Globus pallidus (tissue), 1 donor: ENCODE results near the gene FXYD6.
A peak's percentile ranks its signal among the peaks of the same experiment; 100 is the strongest.
"Not testable (repeated sequence)": the region's sequence is repeated elsewhere in the genome, so short reads cannot be mapped to it uniquely, and the experiment has no call there.

Experiments
- DNase-seq: peaks from one replicate; pipeline ENCODE4 v3.0.0-alpha.2; 2015; ENCODE audit warnings: low spot score

The FXYD6 gene

GRCh38 chr11:117816151-117816741 lies 60.2 kb downstream of the FXYD6 start:
- DNase-seq: no peak

- peak; percentile 51 for DNase-seq
These were observed 61.1 kb downstream of the FXYD6 start for GRCh38 chr11:117815262-117815803.

- no peak for DNase-seq
These were observed 61.6 kb downstream of the FXYD6 start for GRCh38 chr11:117814766-117815261.

GRCh38 chr11:117814204-117814765 lies 62.2 kb downstream of the FXYD6 start:
- no peak for DNase-seq

GRCh38 chr11:117810056-117810451 lies 66.4 kb downstream of the FXYD6 start:
- DNase-seq: not testable (repeated sequence)

- DNase-seq: peak; percentile 87
These were observed 67.0 kb downstream of the FXYD6 start for GRCh38 chr11:117809236-117810055.

GRCh38 chr11:117808784-117809183 lies 67.7 kb downstream of the FXYD6 start:
- DNase-seq: no peak

- DNase-seq: peak; percentile 73
These were observed 68.8 kb downstream of the FXYD6 start for GRCh38 chr11:117807482-117808327.

GRCh38 chr11:117806846-117807245 lies 69.6 kb downstream of the FXYD6 start:
- DNase-seq: no peak

- no peak for DNase-seq
These were observed 71.4 kb downstream of the FXYD6 start for GRCh38 chr11:117805045-117805444.

GRCh38 chr11:117803896-117804295 lies 72.6 kb downstream of the FXYD6 start:
- DNase-seq: no peak

GRCh38 chr11:117799634-117800033 lies 76.8 kb downstream of the FXYD6 start:
- no peak for DNase-seq

GRCh38 chr11:117796872-117797529 lies 79.5 kb downstream of the FXYD6 start, which contains the start of gene DSCAML1:
TSS of gene DSCAML1 (minus strand) at chr11:117797216. CDS start at chr11:117797079, 137 bp downstream.
- DNase-seq: peak; percentile 70

GRCh38 chr11:117796456-117796871 lies 80.0 kb downstream of the FXYD6 start:
- no peak for DNase-seq

- no peak for DNase-seq
These were observed 80.6 kb downstream of the FXYD6 start for GRCh38 chr11:117795638-117796455.

- no peak for DNase-seq
These were observed 81.5 kb downstream of the FXYD6 start for GRCh38 chr11:117794772-117795629.

- peak; percentile 74 for DNase-seq
These were observed 82.3 kb downstream of the FXYD6 start for GRCh38 chr11:117794135-117794534.

GRCh38 chr11:117793583-117793982 lies 82.9 kb downstream of the FXYD6 start:
- peak; percentile 73 for DNase-seq

- no peak for DNase-seq
These were observed 83.5 kb downstream of the FXYD6 start for GRCh38 chr11:117792992-117793391.
